K562 (cell line): Measurements from ENCODE around the gene MED29. TPM values are rescaled to one million over a fixed set of nuclear protein-coding genes. Genes with fewer than 3 reads are reported as not detected.

Source experiments
- ATAC-seq: fragments of 200-7000 bp; cut with Tn5 transposase; 3 replicates; pipeline ENCODE4 v1.9.1; 2020; ENCODE audit warnings: moderate library complexity
- BruUV-seq: library from RNA; stranded (reverse); fragments of 400-500 nt; replicated peaks from 2 replicates; lab custom pipeline; 2021; lab: Mats Ljungman, UMichigan
- CTCF ChIA-PET: fragments of 300-600 bp; formaldehyde crosslinking; extraction: SDS; loops from one replicate; lab custom pipeline; 2021; ENCODE audit warnings: low intra/inter-chr PET ratio; lab: Yijun Ruan, JAX
- POLR2A ChIA-PET: fragments of 300-600, 350-650 bp; sonication (Branson Sonifier 250); formaldehyde crosslinking; extraction: SDS; loops from one replicate; lab custom pipeline; 2021; ENCODE audit warnings: antibody characterized with exemption, inconsistent platforms; lab: Yijun Ruan, JAX
- DNase-seq, 4 experiments: peaks; one replicate each; pipeline versions ENCODE4 v3.0.0 to v3.0.0-alpha.2; 2011 to 2018; ENCODE audit warnings: low spot score in 3 of 4, mixed read lengths in 3 of 4; ENCODE audit errors: extremely low read depth in 1 of 4
- FAIRE-seq: peaks from 2 replicates; lab custom pipeline; 2011; peaks lifted over from hg19 to GRCh38; lab: Jason Lieb, UNC
- H2AFZ ChIP-seq: 2 replicates; pipeline ENCODE4 v1.6.0; 2011; ENCODE audit warnings: low read depth, low read length, control low read depth, inconsistent platforms
- H3K27ac ChIP-seq: fragments of 200-600 bp; 3 replicates; pipeline ENCODE4 v1.8.0; 2011; ENCODE audit warnings: low read depth, mild to moderate bottlenecking, control low read depth, inconsistent platforms, low read length, moderate library complexity, mixed read lengths; ENCODE audit errors: extremely low read depth
- H3K27me3 ChIP-seq, 2 experiments: fragments of 300-600 bp in 1 of 2; 2 replicates in 1 of 2; 3 replicates in 1 of 2; pipeline versions ENCODE4 v1.6.0 to v1.8.0; 2011; ENCODE audit warnings: inconsistent platforms in 2 of 2, low read length in 2 of 2, mild to moderate bottlenecking in 1 of 2, mixed read lengths in 1 of 2, moderate library complexity in 1 of 2; ENCODE audit not compliant: control insufficient read depth in 2 of 2, insufficient read depth in 2 of 2
- H3K36me3 ChIP-seq: fragments of 300-600 bp; 3 replicates; pipeline ENCODE4 v1.8.0; 2011; ENCODE audit warnings: mild to moderate bottlenecking, low read length, inconsistent platforms; ENCODE audit not compliant: control insufficient read depth, insufficient read depth
- H3K4me1 ChIP-seq, 2 experiments: fragments of 200-600 bp in 1 of 2; replicated peaks in 1 of 2; 2 replicates in 1 of 2; 3 replicates in 1 of 2; pipeline versions ENCODE4 v1.5.1 to v1.8.0; 2011; ENCODE audit warnings: inconsistent platforms in 2 of 2, low read length in 2 of 2, mild to moderate bottlenecking in 1 of 2, mixed read lengths in 1 of 2, moderate library complexity in 1 of 2; ENCODE audit not compliant: control insufficient read depth in 2 of 2, insufficient read depth in 2 of 2
- H3K4me2 ChIP-seq: 2 replicates; pipeline ENCODE4 v1.6.1; 2011; ENCODE audit warnings: low read length, control low read depth, inconsistent platforms, mixed read lengths; ENCODE audit not compliant: insufficient read depth
- H3K4me3 ChIP-seq: fragments of 200-600 bp; sonication (generic), shearing (Covaris generic); 2 replicates; pipeline ENCODE4 v1.5.1; 2016; ENCODE audit warnings: control low read depth, inconsistent platforms
- H3K79me2 ChIP-seq: fragments of 200-600 bp; 3 replicates; pipeline ENCODE4 v1.8.0; 2011; ENCODE audit warnings: low read length, inconsistent platforms; ENCODE audit not compliant: control insufficient read depth, insufficient read depth
- H3K9ac ChIP-seq, 2 experiments: 2 replicates each; pipeline versions ENCODE4 v1.6.0 to v1.6.1; 2011; ENCODE audit warnings: low read depth in 2 of 2, low read length in 2 of 2, control low read depth in 1 of 2, inconsistent platforms in 1 of 2, mild to moderate bottlenecking in 1 of 2, mixed read lengths in 1 of 2; ENCODE audit not compliant: insufficient read depth in 1 of 2
- H3K9me1 ChIP-seq: one replicate; pipeline ENCODE4 v1.6.0; 2011; ENCODE audit warnings: inconsistent platforms, mild to moderate bottlenecking, low read length, moderate library complexity; ENCODE audit not compliant: control insufficient read depth, insufficient read depth
- H3K9me3 ChIP-seq: replicated peaks from 2 replicates; pipeline ENCODE4 v1.5.1; 2011; ENCODE audit warnings: low read depth, low read length, inconsistent platforms; ENCODE audit not compliant: control insufficient read depth, insufficient read depth
- H4K20me1 ChIP-seq: replicated peaks from 2 replicates; pipeline ENCODE4 v1.6.1; 2011; ENCODE audit warnings: low read length, inconsistent platforms, mixed read lengths; ENCODE audit not compliant: control insufficient read depth, insufficient read depth
- MAFF ChIP-seq: IDR thresholded peaks from 2 replicates; pipeline ENCODE4 v1.6.1; 2012; ENCODE audit warnings: low read length, improper control_type of control experiment
- RBFOX2 ChIP-seq: fragments of 200-400 bp; formaldehyde crosslinking; IDR thresholded peaks from 2 replicates; pipeline ENCODE4 v1.6.1; 2017; ENCODE audit warnings: low read depth, mild to moderate bottlenecking, low read length, moderate library complexity
- SUPT5H ChIP-seq: fragments of 450-650 bp; IDR thresholded peaks from 2 replicates; pipeline ENCODE4 v1.6.1; 2016
- WGBS: fragments of 100-300 bp; shearing (Covaris generic); methylation state at CpG from one replicate; pipeline ENCODE4 v1.1.6; 2016; ENCODE audit warnings: low coverage, mixed read lengths; ENCODE audit not compliant: insufficient coverage; ENCODE audit errors: missing lambda C conversion rate; 5-methylcytosine and 5-hydroxymethylcytosine counted together
- in situ Hi-C: fragments of 300-500 bp; cut with MboI; formaldehyde crosslinking; loops from 4 replicates; pipeline ENCODE4 v1.15.0; 2018; ENCODE audit warnings: inconsistent platforms, mixed read lengths
- intact Hi-C: fragments of 100-400 bp; cut with micrococcal nuclease; formaldehyde crosslinking; loops from 2 replicates; pipeline ENCODE4 v1.14.2; 2022
- polyA plus RNA-seq, 8 experiments: library from polyadenylated mRNA; depleted of rRNA in 4 of 8; stranded (reverse) in 5 of 8; unstranded in 3 of 8; fragments of >200 nt; fragmentation: Nextera tagmentation in 2 of 8; fragmentation: Illumina TruSeq in 1 of 8; extraction: Ambion mirVana in 2 of 8; extraction: Trizol in 1 of 8; gene quantifications; 2 replicates each; pipeline versions ENCODE4 v1.2.1 to v1.2.3, GENCODE V29; 2011 to 2014; ENCODE audit warnings: inconsistent platforms in 1 of 8, missing spikeins in 1 of 8
- total RNA-seq, 7 experiments: library from RNA; depleted of rRNA in 6 of 7; stranded (reverse); fragments of >200 nt in 6 of 7; fragmentation: Illumina TruSeq in 2 of 7; extraction: Trizol in 2 of 7; gene quantifications; 2 replicates each; pipeline versions ENCODE4 v1.2.1 to v1.2.3, GENCODE V29; 2011 to 2021; ENCODE audit warnings: low replicate concordance in 1 of 7

The MED29 gene
- total and polyA plus RNA-seq, 9 of the 15 experiments (the other 6 are each of a cell fraction or from before 2014, with no cell fraction given) = 1.8 to 22.6 (median 12.4) TPM

GRCh38 chr19:39416152-39417120 is 25.3 kb downstream of the MED29 start:
- no peak for DNase-seq
- WGBS = 86% methylated on average over 20 of the region's 27 CpGs
- H2AFZ ChIP-seq = no peak overlapping the region
- H3K4me3 ChIP-seq = no peak overlapping the region
- intact Hi-C loops (no loop called here), in situ Hi-C loops (no loop called here)
- H3K4me1 ChIP-seq = peaks cover 12 to 45% of the 10 kb centered on the region in 2 experiments; a peak in 4 of 5 replicates
- H3K27me3 ChIP-seq = no peaks in the 10 kb centered on the region
- H3K4me2 ChIP-seq = no peak overlapping the region
- ChIA-PET CTCF (no interaction called here), POLR2A (interaction anchor here (0.7 to 2.5 kb wide), 3 partner anchors 17 to 26 kb away, joined by 4 to 8 read pairs (median 7); partner anchors contain the start of genes PAF1 and RPS16)
- H3K27ac ChIP-seq = no peak overlapping the region
- no TSS peak for BruUV-seq
- no peak for FAIRE-seq
- H3K36me3 ChIP-seq = peaks cover 23% of the 10 kb centered on the region; the same call in 2 of the 3 replicates
- no peaks in the 10 kb centered on the region for H3K9me1 ChIP-seq
- H3K9me3 ChIP-seq = no peaks in the 10 kb centered on the region
- no peaks in the 10 kb centered on the region for H4K20me1 ChIP-seq
- peaks cover 20% of the 10 kb centered on the region for H3K79me2 ChIP-seq
- no peak for ATAC-seq
- H3K9ac ChIP-seq = peak overlapping the region in 1 of 2 experiments; percentile 18; a peak in 2 of 4 replicates
- 0 out of 2 replicates have a peak, but pooled peaks have one; percentile 12 for TF ChIP-seq SUPT5H
- TF ChIP-seq MAFF = no peak
- 0 out of 2 replicates have a peak, but pooled peaks have one; percentile 26 for TF ChIP-seq RBFOX2
